GM04504 (cell line): ENCODE data around the gene SPANXN2.
"Not testable (repeated sequence)": the region's sequence is repeated elsewhere in the genome, so short reads cannot be mapped to it uniquely, and the experiment has no call there.

Source experiments
- DNase-seq: peaks from one replicate; pipeline ENCODE4 v3.0.0-alpha.2; 2012; ENCODE audit warnings: low read depth

Gene SPANXN2

GRCh38 chrX:143720652-143721051, at the start of gene SPANXN2:
Gene SPANXN2 (minus strand): TSS chrX:143720752. CDS start chrX:143720668, 84 bp downstream.
- DNase-seq, result not testable (repeated sequence)

- DNase-seq, result no peak
Measured at GRCh38 chrX:143768976-143769375, 48.4 kb upstream of the SPANXN2 start.

GRCh38 chrX:143767789-143768188, 47.2 kb upstream of the SPANXN2 start:
- not testable (repeated sequence) for DNase-seq

GRCh38 chrX:143757887-143758286, 37.3 kb upstream of the SPANXN2 start:
- no peak for DNase-seq

- DNase-seq, result no peak
Measured at GRCh38 chrX:143757375-143757774, 36.8 kb upstream of the SPANXN2 start.

- no peak for DNase-seq
Measured at GRCh38 chrX:143754183-143754582, 33.6 kb upstream of the SPANXN2 start.

- no peak for DNase-seq
Measured at GRCh38 chrX:143733866-143734265, 13.3 kb upstream of the SPANXN2 start.

GRCh38 chrX:143726296-143726695, 5.7 kb upstream of the SPANXN2 start:
- DNase-seq, result no peak

- no peak for DNase-seq
Measured at GRCh38 chrX:143701460-143701859, 19.1 kb downstream of the SPANXN2 start.

- DNase-seq, result no peak
Measured at GRCh38 chrX:143694885-143695284, 25.7 kb downstream of the SPANXN2 start.

GRCh38 chrX:143683486-143683885, 37.1 kb downstream of the SPANXN2 start:
- DNase-seq, result no peak

GRCh38 chrX:143674926-143675325, 45.6 kb downstream of the SPANXN2 start:
- DNase-seq, result no peak

GRCh38 chrX:143669395-143669794, 51.2 kb downstream of the SPANXN2 start:
- DNase-seq, result no peak

GRCh38 chrX:143664302-143664701, 56.2 kb downstream of the SPANXN2 start:
- peak; percentile 0 for DNase-seq

GRCh38 chrX:143663755-143664154, 56.8 kb downstream of the SPANXN2 start:
- no peak for DNase-seq
